ENCODE results near the gene SMG6.
A peak's percentile ranks its signal among the peaks of the same experiment; 100 is the strongest.

The SMG6 gene

DNA sequence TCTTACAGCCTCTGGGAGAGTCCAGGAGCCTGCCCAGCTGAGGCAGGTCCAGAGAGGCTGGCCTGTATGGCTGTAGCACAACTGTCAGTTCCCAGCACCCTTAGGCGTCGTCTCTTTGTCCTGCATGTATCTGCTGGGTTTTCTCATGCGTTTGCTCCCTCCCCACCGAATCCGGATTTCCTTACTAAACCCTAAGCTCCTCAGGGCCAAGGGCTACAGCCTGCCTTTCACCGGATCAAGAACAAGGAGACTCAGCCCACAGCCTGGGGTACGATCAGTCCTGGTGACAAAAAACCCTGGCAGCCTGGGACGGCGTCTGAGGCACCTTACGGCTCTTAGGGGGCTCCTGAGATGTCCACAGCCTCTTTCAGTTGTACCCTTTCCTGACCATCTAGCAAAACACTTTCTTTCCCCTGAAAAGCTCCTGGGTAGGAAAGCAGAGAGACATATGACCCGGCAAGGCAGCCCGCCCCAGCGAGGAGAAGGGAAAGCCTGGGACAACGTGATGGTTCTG is 236.5 kb downstream of the SMG6 start:
- Histone ChIP-seq H3K27me3 (ENCODE audit: low read depth, low read length) (peaks cover 13% of the 10 kb centered on the region), H3K79me2 (ENCODE audit: low read length) (no peaks in the 10 kb centered on the region), H2AFZ (ENCODE audit: low read depth, low read length) (no peak overlapping the region), H3K9me3 (ENCODE audit: insufficient read depth, low read length) (no peaks in the 10 kb centered on the region), H3K4me2 (ENCODE audit: low read length) (no peak overlapping the region), H3K4me3 (ENCODE audit: low read length) (no peak overlapping the region), H3K4me1 (ENCODE audit: low read length) (peaks cover 23% of the 10 kb centered on the region), H3K9ac (ENCODE audit: low read length) (no peak overlapping the region), H3K27ac (ENCODE audit: low read length) (no peak overlapping the region), H3K36me3 (replicated peaks; ENCODE audit: low read depth, low read length) (no peaks in the 10 kb centered on the region), H4K20me1 (ENCODE audit: insufficient read depth, low read length) (peaks cover 55% of the 10 kb centered on the region)
- TF ChIP-seq, protein P1, sequence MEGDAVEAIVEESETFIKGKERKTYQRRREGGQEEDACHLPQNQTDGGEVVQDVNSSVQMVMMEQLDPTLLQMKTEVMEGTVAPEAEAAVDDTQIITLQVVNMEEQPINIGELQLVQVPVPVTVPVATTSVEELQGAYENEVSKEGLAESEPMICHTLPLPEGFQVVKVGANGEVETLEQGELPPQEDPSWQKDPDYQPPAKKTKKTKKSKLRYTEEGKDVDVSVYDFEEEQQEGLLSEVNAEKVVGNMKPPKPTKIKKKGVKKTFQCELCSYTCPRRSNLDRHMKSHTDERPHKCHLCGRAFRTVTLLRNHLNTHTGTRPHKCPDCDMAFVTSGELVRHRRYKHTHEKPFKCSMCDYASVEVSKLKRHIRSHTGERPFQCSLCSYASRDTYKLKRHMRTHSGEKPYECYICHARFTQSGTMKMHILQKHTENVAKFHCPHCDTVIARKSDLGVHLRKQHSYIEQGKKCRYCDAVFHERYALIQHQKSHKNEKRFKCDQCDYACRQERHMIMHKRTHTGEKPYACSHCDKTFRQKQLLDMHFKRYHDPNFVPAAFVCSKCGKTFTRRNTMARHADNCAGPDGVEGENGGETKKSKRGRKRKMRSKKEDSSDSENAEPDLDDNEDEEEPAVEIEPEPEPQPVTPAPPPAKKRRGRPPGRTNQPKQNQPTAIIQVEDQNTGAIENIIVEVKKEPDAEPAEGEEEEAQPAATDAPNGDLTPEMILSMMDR (IDR thresholded peaks at IDR 0.05; ENCODE audit: low read depth, low read length), result no peak
- no peak for TF ChIP-seq EZH2phosphoT487 (IDR thresholded peaks at IDR 0.05; ENCODE audit: low read depth)

DNA sequence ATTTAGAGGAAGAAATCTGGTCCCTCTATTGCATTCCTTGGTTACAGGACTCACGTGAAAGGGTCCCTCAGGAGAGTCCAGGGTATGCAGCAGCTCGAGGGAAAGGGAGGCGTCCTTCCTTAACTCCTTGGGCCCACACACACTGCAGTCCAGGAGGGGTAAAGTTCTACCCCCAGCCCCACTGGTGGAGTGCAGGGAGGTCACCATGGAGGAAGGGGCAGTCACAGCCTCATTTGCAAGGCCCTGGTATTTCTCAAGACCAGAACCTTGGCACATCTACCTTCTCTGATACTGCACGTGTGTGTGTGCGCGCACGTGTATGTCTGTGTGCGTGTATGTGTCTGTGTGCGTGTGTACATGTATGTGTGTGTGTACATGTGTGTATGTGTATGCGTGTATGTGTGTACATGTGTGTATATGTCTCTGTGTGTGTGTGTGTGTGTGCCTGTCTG is 237.6 kb downstream of the SMG6 start:
- H3K27ac ChIP-seq (ENCODE audit: low read length), result no peak overlapping the region
- H3K4me1 ChIP-seq (ENCODE audit: low read length), result peaks cover 16% of the 10 kb centered on the region
- peaks cover 13% of the 10 kb centered on the region for H3K27me3 ChIP-seq (ENCODE audit: low read depth, low read length)
- no peak overlapping the region for H3K4me2 ChIP-seq (ENCODE audit: low read length)
- no peaks in the 10 kb centered on the region for H3K36me3 ChIP-seq (replicated peaks; ENCODE audit: low read depth, low read length)
- TF ChIP-seq, protein P1 (IDR thresholded peaks at IDR 0.05; ENCODE audit: low read depth, low read length), result no peak
- TF ChIP-seq EZH2phosphoT487 (IDR thresholded peaks at IDR 0.05; ENCODE audit: low read depth), result no peak
- no peaks in the 10 kb centered on the region for H3K9me3 ChIP-seq (ENCODE audit: insufficient read depth, low read length)
- H3K9ac ChIP-seq (ENCODE audit: low read length), result no peak overlapping the region
- no peak overlapping the region for H3K4me3 ChIP-seq (ENCODE audit: low read length)
- peaks cover 45% of the 10 kb centered on the region for H4K20me1 ChIP-seq (ENCODE audit: insufficient read depth, low read length)
- no peaks in the 10 kb centered on the region for H3K79me2 ChIP-seq (ENCODE audit: low read length)
- no peak overlapping the region for H2AFZ ChIP-seq (ENCODE audit: low read depth, low read length)

DNA sequence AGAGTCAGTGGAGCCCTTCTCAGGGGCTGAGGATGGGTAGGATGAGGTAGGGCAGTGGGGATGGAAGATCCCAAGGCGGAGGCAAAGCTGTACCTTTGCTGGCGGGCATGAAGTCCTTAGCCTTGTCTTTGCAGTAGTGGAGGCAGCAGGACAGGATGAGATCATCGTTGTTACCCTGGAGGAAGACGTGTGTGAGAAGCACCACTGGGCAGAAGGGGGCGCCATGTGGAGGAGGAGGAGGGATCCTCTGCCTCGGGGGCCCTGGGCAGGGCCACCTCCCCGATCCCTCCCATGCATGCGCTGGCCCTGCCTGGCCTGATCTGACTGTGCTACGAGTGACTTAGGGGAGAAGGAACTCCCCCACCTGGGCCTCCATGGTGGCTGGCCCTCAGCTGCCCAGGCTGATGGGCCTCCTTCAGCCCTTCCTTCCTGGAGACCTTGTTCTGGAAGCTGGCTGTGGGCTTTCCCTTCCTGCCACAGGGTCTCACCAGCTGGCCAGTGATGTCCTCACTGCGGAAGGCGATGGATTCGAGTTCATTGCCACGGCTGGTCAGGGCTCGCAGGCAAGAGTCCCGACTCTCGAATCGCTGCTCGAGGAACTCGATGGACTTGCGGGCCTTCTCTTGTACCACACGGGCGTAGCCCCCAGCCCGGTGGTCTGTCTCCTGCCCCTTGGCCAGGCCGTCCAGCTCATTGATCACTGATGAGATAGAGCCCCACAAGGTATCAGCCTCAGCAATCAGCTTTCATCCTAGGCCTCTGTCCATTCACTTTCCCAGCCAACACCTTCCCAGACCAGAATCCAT is 238.4 kb downstream of the SMG6 start:
- TF ChIP-seq EZH2phosphoT487 (IDR thresholded peaks at IDR 0.05; ENCODE audit: low read depth), result no peak
- TF ChIP-seq, protein P1 (IDR thresholded peaks at IDR 0.05; ENCODE audit: low read depth, low read length), result peak; percentile 52
- Histone ChIP-seq H3K4me1 (ENCODE audit: low read length) (peaks cover 8% of the 10 kb centered on the region), H3K27me3 (ENCODE audit: low read depth, low read length) (peaks cover 13% of the 10 kb centered on the region), H4K20me1 (ENCODE audit: insufficient read depth, low read length) (peaks cover 40% of the 10 kb centered on the region), H3K4me2 (ENCODE audit: low read length) (no peak overlapping the region), H3K9me3 (ENCODE audit: insufficient read depth, low read length) (no peaks in the 10 kb centered on the region), H3K79me2 (ENCODE audit: low read length) (no peaks in the 10 kb centered on the region), H2AFZ (ENCODE audit: low read depth, low read length) (no peak overlapping the region), H3K4me3 (ENCODE audit: low read length) (no peak overlapping the region), H3K9ac (ENCODE audit: low read length) (no peak overlapping the region), H3K27ac (ENCODE audit: low read length) (no peak overlapping the region), H3K36me3 (replicated peaks; ENCODE audit: low read depth, low read length) (no peaks in the 10 kb centered on the region)

DNA sequence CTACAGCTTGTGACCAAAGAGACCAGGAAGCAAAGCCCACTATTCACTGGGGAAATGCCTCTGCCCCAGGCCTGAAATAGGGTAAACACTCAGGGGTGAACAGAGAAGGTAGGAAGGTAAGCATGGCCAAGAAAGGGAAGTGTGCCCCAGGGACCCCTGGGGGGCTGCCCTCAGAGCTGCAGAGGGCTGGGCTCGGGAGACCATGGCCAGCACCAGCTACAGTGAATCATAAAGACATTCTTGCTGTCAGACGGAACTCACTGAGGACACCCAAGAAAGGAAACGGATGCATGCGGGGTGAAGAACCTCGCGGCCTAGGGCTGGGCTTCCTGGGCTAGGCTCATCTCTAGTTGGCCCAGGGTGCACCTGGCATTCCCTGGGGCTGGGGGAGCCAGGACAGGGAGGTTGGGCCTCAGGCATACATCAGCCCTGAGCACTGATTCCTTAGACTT is 239.0 kb downstream of the SMG6 start:
- Histone ChIP-seq H4K20me1 (ENCODE audit: insufficient read depth, low read length) (peaks cover 34% of the 10 kb centered on the region), H3K9ac (ENCODE audit: low read length) (no peak overlapping the region), H2AFZ (ENCODE audit: low read depth, low read length) (no peak overlapping the region), H3K36me3 (replicated peaks; ENCODE audit: low read depth, low read length) (no peaks in the 10 kb centered on the region), H3K4me1 (ENCODE audit: low read length) (peaks cover 2% of the 10 kb centered on the region), H3K27me3 (ENCODE audit: low read depth, low read length) (peaks cover 11% of the 10 kb centered on the region), H3K9me3 (ENCODE audit: insufficient read depth, low read length) (no peaks in the 10 kb centered on the region), H3K79me2 (ENCODE audit: low read length) (no peaks in the 10 kb centered on the region), H3K27ac (ENCODE audit: low read length) (no peak overlapping the region), H3K4me2 (ENCODE audit: low read length) (no peak overlapping the region), H3K4me3 (ENCODE audit: low read length) (no peak overlapping the region)
- TF ChIP-seq, protein P1 (IDR thresholded peaks at IDR 0.05; ENCODE audit: low read depth, low read length), result no peak
- no peak for TF ChIP-seq EZH2phosphoT487 (IDR thresholded peaks at IDR 0.05; ENCODE audit: low read depth)
